Astrocyte (in vitro differentiated cells and primary cell): ENCODE data around the gene TATDN3. TPM values are rescaled to one million over a fixed set of nuclear protein-coding genes. Genes with fewer than 3 reads are reported as not detected.
A peak's percentile ranks its signal among the peaks of the same experiment; 100 is the strongest.

ENCODE experiments used
- DNase-seq: peaks from one replicate; pipeline ENCODE4 v3.0.0-alpha.2; 2010; ENCODE audit warnings: low read depth
- FAIRE-seq: peaks from 2 replicates; lab custom pipeline; 2011; peaks lifted over from hg19 to GRCh38; lab: Jason Lieb, UNC
- H2AFZ ChIP-seq: 2 replicates; pipeline ENCODE4 v1.6.0; 2012; ENCODE audit warnings: low read depth, low read length, inconsistent platforms
- H3K27ac ChIP-seq: 2 replicates; pipeline ENCODE4 v1.5.1; 2011; ENCODE audit warnings: low read depth, low read length, inconsistent platforms
- H3K27me3 ChIP-seq: 2 replicates; pipeline ENCODE4 v1.6.0; 2011; ENCODE audit warnings: low read length, inconsistent platforms; ENCODE audit not compliant: insufficient read depth
- H3K36me3 ChIP-seq: 2 replicates; pipeline ENCODE4 v1.5.1; 2011; ENCODE audit warnings: low read length, inconsistent platforms; ENCODE audit not compliant: insufficient read depth
- H3K4me1 ChIP-seq: 2 replicates; pipeline ENCODE4 v1.5.1; 2011; ENCODE audit warnings: low read length, inconsistent platforms; ENCODE audit not compliant: insufficient read depth
- H3K4me2 ChIP-seq: 2 replicates; pipeline ENCODE4 v1.6.0; 2012; ENCODE audit warnings: low read length, inconsistent platforms
- H3K4me3 ChIP-seq: 2 replicates; pipeline ENCODE4 v1.5.1; 2011; ENCODE audit warnings: low read depth, mild to moderate bottlenecking, low read length, inconsistent platforms; ENCODE audit not compliant: insufficient read depth
- H3K79me2 ChIP-seq: 2 replicates; pipeline ENCODE4 v1.6.0; 2012; ENCODE audit warnings: mild to moderate bottlenecking, low read length, inconsistent platforms; ENCODE audit not compliant: insufficient read depth
- H3K9ac ChIP-seq: 2 replicates; pipeline ENCODE4 v1.6.0; 2012; ENCODE audit warnings: mild to moderate bottlenecking, low read length, inconsistent platforms
- H3K9me3 ChIP-seq: 2 replicates; pipeline ENCODE4 v1.5.1; 2012; ENCODE audit warnings: low read depth, mild to moderate bottlenecking, low read length, inconsistent platforms; ENCODE audit not compliant: insufficient read depth
- H4K20me1 ChIP-seq: 2 replicates; pipeline ENCODE4 v1.6.0; 2012; ENCODE audit warnings: low read length, inconsistent platforms; ENCODE audit not compliant: insufficient read depth
- H3K27ac Mint-ChIP-seq: one replicate; pipeline ENCODE4 v1.8.0; 2021; ENCODE audit warnings: mild to moderate bottlenecking, mixed read lengths; ENCODE audit not compliant: unreplicated experiment
- H3K27me3 Mint-ChIP-seq: one replicate; pipeline ENCODE4 v1.8.0; 2021; ENCODE audit warnings: low read depth, mixed read lengths; ENCODE audit not compliant: unreplicated experiment
- H3K36me3 Mint-ChIP-seq: one replicate; pipeline ENCODE4 v1.8.0; 2021; ENCODE audit warnings: low read depth, mixed read lengths; ENCODE audit not compliant: unreplicated experiment
- H3K4me1 Mint-ChIP-seq: one replicate; pipeline ENCODE4 v1.8.0; 2021; ENCODE audit warnings: low read depth, mixed read lengths; ENCODE audit not compliant: unreplicated experiment
- H3K4me3 Mint-ChIP-seq: one replicate; pipeline ENCODE4 v1.8.0; 2021; ENCODE audit warnings: mild to moderate bottlenecking, moderate library complexity, mixed read lengths; ENCODE audit not compliant: unreplicated experiment
- H3K9me3 Mint-ChIP-seq: one replicate; pipeline ENCODE4 v1.8.0; 2021; ENCODE audit warnings: mild to moderate bottlenecking, mixed read lengths; ENCODE audit not compliant: unreplicated experiment
- CTCF ChIP-seq: IDR thresholded peaks from 2 replicates; pipeline ENCODE4 v1.5.1; 2011; ENCODE audit warnings: low read depth, mild to moderate bottlenecking, inconsistent platforms, low read length, moderate library complexity; ENCODE audit not compliant: insufficient read depth
- EZH2 ChIP-seq: IDR thresholded peaks from 2 replicates; pipeline ENCODE4 v1.6.1; 2012; ENCODE audit warnings: mild to moderate bottlenecking, low read length, inconsistent platforms; ENCODE audit not compliant: insufficient read depth
- total RNA-seq: library from RNA; stranded (reverse); gene quantifications from 2 replicates; pipeline ENCODE4 v1.2.1, GENCODE V29; 2021

TATDN3 gene
- total RNA-seq, 1 donor from 2014 or later: 8.6 TPM

- H3K36me3 Mint-ChIP-seq: peaks cover 3% of the 10 kb centered on the region
- no peak for FAIRE-seq
- Histone ChIP-seq H3K4me1 (peaks cover 4% of the 10 kb centered on the region), H3K79me2 (peaks cover 5% of the 10 kb centered on the region), H2AFZ (no peak overlapping the region), H3K4me2 (peak overlapping the region; percentile 49), H3K9me3 (no peaks in the 10 kb centered on the region), H3K27me3 (no peaks in the 10 kb centered on the region), H3K4me3 (no peak overlapping the region), H3K9ac (no peak overlapping the region), H3K36me3 (no peaks in the 10 kb centered on the region), H3K27ac (no peak overlapping the region), H4K20me1 (peaks cover 9% of the 10 kb centered on the region)
- no peaks in the 10 kb centered on the region for H3K9me3 Mint-ChIP-seq
- H3K27me3 Mint-ChIP-seq: no peaks in the 10 kb centered on the region
- no peak for TF ChIP-seq EZH2
- H3K4me1 Mint-ChIP-seq: peaks cover 9% of the 10 kb centered on the region
- H3K4me3 Mint-ChIP-seq: no peak overlapping the region
- peak; percentile 14 for DNase-seq
- no peak overlapping the region for H3K27ac Mint-ChIP-seq
These were observed 39.3 kb upstream of the TATDN3 start for GRCh38 chr1:212752252-212752933.

GRCh38 chr1:212752934-212753497 is 38.7 kb upstream of the TATDN3 start:
- H3K9ac ChIP-seq: no peak overlapping the region
- no peaks in the 10 kb centered on the region for H3K27me3 Mint-ChIP-seq
- peak overlapping the region; percentile 49 for H3K4me2 ChIP-seq
- H3K36me3 Mint-ChIP-seq: peaks cover 3% of the 10 kb centered on the region
- TF ChIP-seq CTCF (no peak), EZH2 (no peak)
- no peak overlapping the region for H3K4me3 ChIP-seq
- no peak for DNase-seq
- H3K4me3 Mint-ChIP-seq: no peak overlapping the region
- H3K27ac ChIP-seq: no peak overlapping the region
- no peaks in the 10 kb centered on the region for H3K9me3 ChIP-seq
- H3K27me3 ChIP-seq: no peaks in the 10 kb centered on the region
- H4K20me1 ChIP-seq: peaks cover 9% of the 10 kb centered on the region
- H3K27ac Mint-ChIP-seq: no peak overlapping the region
- no peaks in the 10 kb centered on the region for H3K9me3 Mint-ChIP-seq
- peaks cover 9% of the 10 kb centered on the region for H3K4me1 Mint-ChIP-seq
- H3K4me1 ChIP-seq: peaks cover 4% of the 10 kb centered on the region
- no peak for FAIRE-seq
- no peaks in the 10 kb centered on the region for H3K36me3 ChIP-seq
- peaks cover 7% of the 10 kb centered on the region for H3K79me2 ChIP-seq
- H2AFZ ChIP-seq: no peak overlapping the region

- Histone ChIP-seq H3K9me3 (no peaks in the 10 kb centered on the region), H3K27ac (no peak overlapping the region), H3K4me3 (no peak overlapping the region), H3K36me3 (no peaks in the 10 kb centered on the region), H4K20me1 (peaks cover 9% of the 10 kb centered on the region), H3K4me2 (no peak overlapping the region), H3K9ac (no peak overlapping the region), H3K27me3 (no peaks in the 10 kb centered on the region), H3K4me1 (peaks cover 4% of the 10 kb centered on the region), H3K79me2 (peaks cover 4% of the 10 kb centered on the region), H2AFZ (no peak overlapping the region)
- DNase-seq (no peak), FAIRE-seq (no peak)
- Mint-ChIP-seq H3K4me3 (no peak overlapping the region), H3K36me3 (peaks cover 3% of the 10 kb centered on the region), H3K9me3 (no peaks in the 10 kb centered on the region), H3K27ac (no peak overlapping the region), H3K4me1 (peaks cover 9% of the 10 kb centered on the region), H3K27me3 (no peaks in the 10 kb centered on the region)
- no peak for TF ChIP-seq EZH2
- no peak for TF ChIP-seq CTCF
These were observed 37.9 kb upstream of the TATDN3 start for GRCh38 chr1:212753749-212754148.
